NAMALWA (cell line): ENCODE results near the gene SLC22A4.

Experiments
- DNase-seq: peaks from one replicate; pipeline ENCODE4 v3.0.0-alpha.2; 2015; ENCODE audit warnings: low spot score

SLC22A4 gene

DNA sequence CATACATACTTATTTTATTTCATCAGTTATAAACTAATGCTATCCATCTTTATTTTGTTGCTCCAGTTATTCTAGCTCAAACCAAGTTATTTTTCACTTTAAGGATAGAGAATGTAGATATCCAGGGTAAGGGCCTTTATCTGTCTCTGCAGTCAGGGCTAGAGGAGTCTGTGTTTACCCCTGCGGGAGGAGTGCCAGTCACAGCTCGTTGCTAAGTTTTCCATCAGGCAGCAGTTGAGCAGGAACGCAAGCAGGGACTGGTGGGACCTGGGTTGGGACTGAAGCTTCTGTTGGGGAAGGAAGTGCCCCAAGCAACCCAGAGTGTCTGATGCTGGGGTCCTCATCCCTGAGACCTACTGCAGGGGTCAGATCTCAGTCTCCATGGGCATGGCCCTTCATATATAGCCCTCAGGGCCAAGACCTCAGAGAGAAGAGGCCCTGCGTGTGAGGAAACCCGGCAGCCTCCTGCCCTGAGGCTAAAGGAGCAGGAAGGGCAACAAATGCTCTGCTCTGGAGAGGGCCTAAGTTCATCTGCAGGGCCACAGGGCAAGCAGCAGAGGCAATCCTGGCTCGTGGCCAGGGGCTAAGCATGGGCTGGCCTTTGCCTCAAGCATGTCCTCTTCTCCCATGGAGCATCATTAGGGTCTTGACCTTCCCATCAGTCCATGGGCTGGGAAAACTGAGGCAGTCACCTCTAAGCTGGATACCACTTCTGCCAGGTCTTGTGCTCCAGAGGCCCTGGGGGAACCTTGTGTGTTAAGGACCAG lies 6.6 kb downstream of the SLC22A4 start:
- DNase-seq, result no peak

DNA sequence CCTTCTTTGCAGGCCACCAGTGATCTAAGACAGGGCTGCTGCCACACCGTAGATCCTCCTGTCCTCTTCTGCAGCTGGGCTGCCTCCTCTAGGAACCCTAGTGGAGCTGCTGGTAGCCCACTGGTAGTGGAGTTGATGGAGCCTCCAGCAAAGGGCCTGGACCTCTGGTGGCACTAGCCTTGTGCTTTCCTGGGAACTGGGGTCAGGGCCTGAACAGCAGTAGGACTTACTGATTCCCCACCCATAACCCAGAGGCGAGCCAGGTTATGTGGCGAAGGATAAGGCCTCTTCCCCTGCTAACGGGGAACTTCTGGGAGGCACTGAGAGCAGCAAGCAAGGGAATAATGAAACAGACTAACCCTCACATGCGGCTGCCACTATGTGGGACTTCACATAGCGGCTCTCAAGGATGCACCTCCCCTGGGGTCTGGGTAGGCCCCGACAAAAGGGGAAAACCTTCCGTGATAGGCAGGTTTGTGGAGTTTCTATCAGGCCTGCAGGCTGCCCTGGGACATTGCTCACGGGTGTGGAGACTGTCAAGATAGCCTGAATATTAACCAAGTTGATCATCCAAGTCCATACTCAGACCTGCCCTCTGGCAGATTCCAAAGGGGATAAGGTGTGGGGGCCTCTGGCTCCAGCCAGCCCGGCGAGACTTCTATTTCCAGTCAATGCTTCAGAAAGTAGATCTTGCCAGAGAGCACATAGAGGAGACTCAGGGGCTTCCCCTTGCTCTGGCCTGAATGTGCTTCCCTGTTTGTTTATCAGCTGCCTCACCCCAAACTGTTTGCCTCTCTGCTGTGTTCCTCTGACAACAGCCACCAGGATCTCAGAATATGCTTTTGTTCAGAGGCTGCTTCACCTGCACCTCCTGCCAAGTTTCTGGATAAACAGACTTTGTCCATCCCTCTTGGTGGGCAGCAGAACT lies 7.4 kb downstream of the SLC22A4 start:
- no peak for DNase-seq

DNA sequence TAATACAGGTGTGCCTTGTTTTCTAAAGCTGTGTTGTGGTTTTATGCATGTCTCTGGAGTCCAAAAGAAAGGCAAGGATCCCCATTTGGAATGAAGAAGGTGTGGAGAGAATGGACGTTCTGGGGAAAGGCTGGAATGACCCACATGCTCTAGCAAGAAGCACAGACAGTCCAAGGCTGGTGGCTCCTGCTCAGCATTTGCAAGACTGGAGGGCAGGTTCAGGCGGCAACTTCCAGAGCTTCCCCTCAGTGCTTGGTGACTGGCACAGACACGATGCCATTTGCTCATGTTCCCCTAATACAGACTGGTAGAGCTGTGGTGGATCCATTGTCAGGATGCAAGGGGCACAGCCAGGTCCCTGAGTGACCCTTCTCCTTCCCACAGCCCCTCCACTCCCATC lies 8.2 kb downstream of the SLC22A4 start:
- DNase-seq, result no peak

DNA sequence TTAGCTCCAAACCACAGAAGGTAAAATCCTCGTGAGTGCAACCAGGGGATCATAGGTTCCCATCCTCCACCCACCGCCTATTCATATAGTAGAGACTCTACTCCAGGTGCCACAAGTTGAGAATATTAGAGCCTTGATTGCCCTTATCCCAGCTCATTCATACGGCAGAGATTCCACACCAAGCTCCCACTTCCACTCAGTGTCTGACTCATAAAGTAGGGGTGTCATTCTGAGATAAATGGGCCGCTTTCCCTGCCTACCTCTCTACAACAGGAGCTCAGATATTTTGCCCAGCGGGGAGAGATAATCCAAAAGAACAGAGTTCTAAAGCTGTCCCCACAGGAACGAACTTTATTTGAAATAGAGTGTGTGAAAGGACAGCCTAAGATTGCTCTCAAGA lies 9.4 kb downstream of the SLC22A4 start:
- no peak for DNase-seq

DNA sequence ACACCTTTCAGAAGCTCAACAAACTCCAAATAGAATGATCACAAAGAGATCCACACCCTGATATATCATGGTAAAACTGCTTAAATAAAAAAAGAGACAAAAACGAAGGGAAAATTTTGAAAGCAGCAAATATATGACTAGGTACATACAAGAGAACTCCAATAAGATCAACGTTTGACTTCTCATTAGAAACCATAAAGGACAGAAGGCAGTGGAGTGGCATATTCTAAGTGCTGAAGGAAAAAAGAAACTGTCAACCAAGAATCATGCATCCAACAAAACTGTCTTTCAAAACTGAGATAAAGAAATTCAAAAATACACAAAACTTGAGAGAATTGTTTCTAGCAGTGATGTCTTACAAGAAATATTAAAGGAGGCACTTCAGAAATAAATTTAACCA lies 11.2 kb downstream of the SLC22A4 start:
- DNase-seq, result no peak

- no peak for DNase-seq
Measured at GRCh38 chr5:132308701-132309100, 14.5 kb downstream of the SLC22A4 start.

DNA sequence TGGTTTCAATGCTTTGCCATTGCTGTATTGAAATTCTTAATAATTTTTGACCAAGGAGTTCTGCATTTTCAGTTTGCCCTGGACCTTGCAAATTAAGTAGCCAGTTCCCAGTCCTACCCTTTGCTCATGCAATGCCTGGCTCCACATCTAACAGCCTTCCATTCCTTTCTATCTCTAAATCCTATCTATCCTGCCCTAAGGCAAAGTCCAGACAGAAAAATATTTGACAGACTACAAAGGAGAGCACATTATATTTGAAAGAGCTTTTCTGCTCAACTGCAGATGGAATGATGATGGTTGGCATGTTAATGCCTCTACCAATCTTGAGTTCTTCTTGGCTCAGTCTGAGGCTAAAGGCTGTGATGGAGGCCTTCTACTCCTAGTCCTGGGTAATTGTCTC lies 15.5 kb downstream of the SLC22A4 start:
- DNase-seq, result no peak

- DNase-seq, result no peak
Measured at GRCh38 chr5:132310141-132310834, 16.1 kb downstream of the SLC22A4 start.

DNA sequence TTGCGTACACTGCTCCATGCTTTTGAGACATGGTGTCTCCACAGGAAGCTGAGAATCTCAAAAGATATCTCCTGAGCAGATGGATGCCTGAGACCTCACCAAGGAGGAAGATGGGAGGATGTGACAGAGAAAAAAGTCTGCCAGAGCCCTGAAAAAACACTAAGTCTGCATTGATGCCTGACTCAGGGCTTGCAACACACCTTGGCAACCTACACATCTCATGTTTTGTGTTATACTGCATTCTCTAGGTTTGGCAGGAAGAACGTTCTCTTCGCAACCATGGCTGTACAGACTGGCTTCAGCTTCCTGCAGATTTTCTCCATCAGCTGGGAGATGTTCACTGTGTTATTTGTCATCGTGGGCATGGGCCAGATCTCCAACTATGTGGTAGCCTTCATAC lies 19.2 kb downstream of the SLC22A4 start:
- DNase-seq, result no peak

- no peak for DNase-seq
Measured at GRCh38 chr5:132313961-132314432, 19.8 kb downstream of the SLC22A4 start.

- no peak for DNase-seq
Measured at GRCh38 chr5:132315529-132316067, 21.4 kb downstream of the SLC22A4 start.

DNA sequence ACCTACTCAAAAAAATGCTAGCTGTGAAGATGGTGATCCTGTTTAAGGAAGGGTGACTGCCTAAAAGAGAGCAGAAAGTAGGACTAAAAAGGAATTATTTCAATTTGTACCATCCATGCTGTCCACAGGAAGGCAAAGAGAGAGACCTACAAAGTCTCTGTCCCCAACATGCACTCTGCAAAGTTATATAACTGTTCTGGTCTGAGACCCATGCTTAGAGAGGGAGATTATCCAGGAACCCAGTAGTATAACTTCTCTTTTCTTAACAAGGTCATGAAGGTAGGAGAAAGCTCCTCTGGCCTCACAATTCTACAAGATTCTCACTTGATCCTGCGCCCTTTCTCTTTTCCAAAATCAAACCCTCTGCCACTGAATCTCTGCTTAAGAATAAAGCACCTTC lies 25.8 kb downstream of the SLC22A4 start:
- no peak for DNase-seq

DNA sequence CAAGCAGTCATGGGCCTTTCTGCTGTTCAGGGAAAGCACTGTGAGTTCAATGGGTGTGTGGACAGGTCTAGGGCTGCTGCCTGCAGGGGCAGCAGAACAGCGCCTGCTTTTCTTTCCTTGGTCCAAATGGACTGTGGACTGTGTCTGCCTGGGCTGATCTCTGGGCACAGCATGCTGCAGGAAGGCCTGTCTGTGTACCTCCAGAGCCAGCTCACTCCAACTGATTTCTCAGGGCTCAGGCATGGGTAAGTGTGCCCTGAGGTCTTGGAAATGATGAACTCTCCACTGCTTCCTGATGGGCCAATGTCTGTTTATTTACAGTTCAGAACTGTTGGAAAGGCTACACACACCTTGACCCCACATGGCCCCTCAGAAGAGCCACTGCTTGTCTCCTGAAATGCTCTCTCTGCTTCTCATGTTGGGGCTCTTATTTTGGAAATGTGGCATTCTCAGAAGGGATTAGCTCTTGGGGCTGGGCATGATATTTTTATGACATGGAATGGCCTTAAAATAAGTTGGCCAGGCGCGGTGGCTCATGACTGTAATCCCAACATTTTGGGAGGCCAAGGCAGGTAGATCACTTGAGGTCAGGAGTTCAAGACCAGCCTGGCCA lies 27.0 kb downstream of the SLC22A4 start:
- no peak for DNase-seq

- no peak for DNase-seq
Measured at GRCh38 chr5:132322266-132322665, 28.1 kb downstream of the SLC22A4 start.

DNA sequence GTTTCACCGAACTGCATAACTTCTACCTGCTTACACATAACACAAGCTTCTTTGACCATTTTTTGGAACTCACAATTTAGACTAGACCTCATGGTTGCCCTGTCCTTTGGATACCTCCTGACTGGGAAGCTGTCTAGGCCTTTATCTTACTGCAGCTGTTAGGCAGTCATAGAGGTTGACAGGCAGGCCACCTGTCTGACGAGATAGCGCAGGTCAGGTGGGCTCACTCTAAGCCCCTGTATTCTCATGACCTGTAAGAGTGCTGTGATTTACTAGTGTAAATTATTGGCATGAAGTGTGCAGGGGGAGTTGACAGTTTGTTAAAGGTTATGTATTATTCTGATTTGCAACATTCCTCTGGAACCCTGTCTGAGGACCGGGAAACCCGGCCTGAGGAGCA lies 29.0 kb downstream of the SLC22A4 start:
- DNase-seq, result no peak

- DNase-seq, result no peak
Measured at GRCh38 chr5:132325691-132326090, 31.5 kb downstream of the SLC22A4 start.

- DNase-seq, result no peak
Measured at GRCh38 chr5:132327252-132327955, 33.2 kb downstream of the SLC22A4 start.

- peak; percentile 17 for DNase-seq
Measured at GRCh38 chr5:132334812-132335211, 40.6 kb downstream of the SLC22A4 start.

GRCh38 chr5:132335402-132335801 lies 41.2 kb downstream of the SLC22A4 start:
- DNase-seq, result no peak

DNA sequence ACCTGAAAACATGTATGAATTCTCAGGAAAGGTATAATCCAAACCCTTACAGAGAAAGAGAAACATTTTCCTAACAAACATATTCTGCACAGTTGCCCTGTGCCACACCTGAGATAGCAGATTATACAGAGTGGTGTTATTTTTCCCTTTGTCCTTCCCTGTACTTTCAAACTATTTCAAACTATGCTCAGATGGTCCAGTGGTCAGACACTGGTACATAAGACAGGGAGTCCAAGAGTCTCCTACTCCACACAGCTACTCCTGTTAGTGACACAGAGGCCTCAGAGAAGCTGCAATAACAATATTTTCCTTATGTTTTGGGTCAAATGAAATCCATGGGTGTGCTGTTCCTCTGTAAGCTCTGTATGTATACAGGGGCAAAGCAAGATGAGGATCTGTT lies 45.3 kb downstream of the SLC22A4 start:
- no peak for DNase-seq
